Lower lobe of right lung (tissue), 2 donors: ENCODE results near the gene CYP24A1. TPM values are rescaled to one million over a fixed set of nuclear protein-coding genes. Genes with fewer than 3 reads are reported as not detected.

Source experiments
- ATAC-seq, 2 donors: fragments of 200-7000 bp; cut with Tn5 transposase; one replicate each; pipeline ENCODE4 v1.9.1; 2020 to 2022; ENCODE audit warnings: mild to moderate bottlenecking in 2 of 2, moderate library complexity in 2 of 2
- DNase-seq: peaks from one replicate; pipeline ENCODE4 v3.0.0-alpha.2; 2020
- H3K27ac ChIP-seq: fragments of 200-600 bp; one replicate; pipeline ENCODE4 v1.8.0; 2022
- H3K27me3 ChIP-seq: fragments of 200-600 bp; one replicate; pipeline ENCODE4 v1.8.0; 2022; ENCODE audit warnings: low read depth
- H3K36me3 ChIP-seq: fragments of 200-600 bp; one replicate; pipeline ENCODE4 v1.8.0; 2022; ENCODE audit warnings: mild to moderate bottlenecking
- H3K4me1 ChIP-seq: fragments of 200-600 bp; one replicate; pipeline ENCODE4 v1.8.0; 2022
- H3K4me3 ChIP-seq: fragments of 200-600 bp; one replicate; pipeline ENCODE4 v1.8.0; 2022; ENCODE audit warnings: mild to moderate bottlenecking
- H3K9me3 ChIP-seq: fragments of 200-600 bp; one replicate; pipeline ENCODE4 v1.8.0; 2022
- CTCF ChIP-seq: fragments of 200-600 bp; IDR thresholded peaks from one replicate; pipeline ENCODE4 v1.8.0; 2022; ENCODE audit warnings: antibody characterized with exemption, mild to moderate bottlenecking
- intact Hi-C: fragments of 100-400 bp; cut with DNase I; formaldehyde crosslinking; loops from one replicate; pipeline ENCODE4 v1.11.0; 2022
- total RNA-seq: library from RNA; stranded (reverse); fragmentation: NEBNext Ultra II Directional; extraction: Animal tissue kit (Norgen Biotek cat#: 25700); gene quantifications from one replicate; pipeline ENCODE4 v1.2.1, GENCODE V29; 2021
- donor health status: DM: no; HTN: yes; CAD: no; lungs with severe emphysema.

CYP24A1 gene
- total RNA-seq, 1 donor from 2014 or later, result 0.21 TPM

- intact Hi-C loops, result no loop called here
- no peak for TF ChIP-seq CTCF
- no peak for DNase-seq
- no peaks in the 10 kb centered on the region for H3K4me1 ChIP-seq
- no peaks in the 10 kb centered on the region for H3K27me3 ChIP-seq
- H3K27ac ChIP-seq, result peak overlapping the region; percentile 61
- no peaks in the 10 kb centered on the region for H3K36me3 ChIP-seq
- H3K4me3 ChIP-seq, result no peak overlapping the region
- no peaks in the 10 kb centered on the region for H3K9me3 ChIP-seq
- ATAC-seq, result no peak
Measured at GRCh38 chr20:54122681-54123586, 50.9 kb downstream of the CYP24A1 start.

- no peak for ATAC-seq
- no peak for DNase-seq
- intact Hi-C loops, result no loop called here
- Histone ChIP-seq H3K4me1 (no peaks in the 10 kb centered on the region), H3K36me3 (no peaks in the 10 kb centered on the region), H3K27ac (no peak overlapping the region), H3K4me3 (no peak overlapping the region), H3K27me3 (no peaks in the 10 kb centered on the region), H3K9me3 (no peaks in the 10 kb centered on the region)
- TF ChIP-seq CTCF, result no peak
Measured at GRCh38 chr20:54122189-54122588, 51.6 kb downstream of the CYP24A1 start.

GRCh38 chr20:54119744-54120143 lies 54.0 kb downstream of the CYP24A1 start:
- no peak for TF ChIP-seq CTCF
- H3K9me3 ChIP-seq, result no peaks in the 10 kb centered on the region
- ATAC-seq (no peak), DNase-seq (no peak)
- no peaks in the 10 kb centered on the region for H3K36me3 ChIP-seq
- no peak overlapping the region for H3K27ac ChIP-seq
- intact Hi-C loops, result no loop called here
- H3K4me3 ChIP-seq, result no peak overlapping the region
- H3K4me1 ChIP-seq, result peaks cover 10% of the 10 kb centered on the region
- no peaks in the 10 kb centered on the region for H3K27me3 ChIP-seq

- TF ChIP-seq CTCF, result no peak
- ATAC-seq, result no peak
- Histone ChIP-seq H3K4me1 (peaks cover 10% of the 10 kb centered on the region), H3K9me3 (no peaks in the 10 kb centered on the region), H3K36me3 (no peaks in the 10 kb centered on the region), H3K27me3 (no peaks in the 10 kb centered on the region), H3K27ac (no peak overlapping the region), H3K4me3 (no peak overlapping the region)
- intact Hi-C loops, result no loop called here
- DNase-seq, result no peak
Measured at GRCh38 chr20:54118220-54119001, 55.4 kb downstream of the CYP24A1 start.

GRCh38 chr20:54116550-54117235 lies 57.1 kb downstream of the CYP24A1 start:
- no peaks in the 10 kb centered on the region for H3K36me3 ChIP-seq
- peaks cover 17% of the 10 kb centered on the region for H3K4me1 ChIP-seq
- no peak for DNase-seq
- no peaks in the 10 kb centered on the region for H3K9me3 ChIP-seq
- intact Hi-C loops, result no loop called here
- no peak for TF ChIP-seq CTCF
- H3K27me3 ChIP-seq, result no peaks in the 10 kb centered on the region
- no peak overlapping the region for H3K4me3 ChIP-seq
- H3K27ac ChIP-seq, result no peak overlapping the region
- ATAC-seq, result no peak
